ENCODE measurements around the gene TAF1A. TPM values are rescaled to one million over a fixed set of nuclear protein-coding genes. Genes with fewer than 3 reads are reported as not detected.

TAF1A gene
- total RNA-seq, 1 donor from 2014 or later: 2.5 TPM

- peaks cover 12% of the 10 kb centered on the region for H3K4me1 ChIP-seq
- no peaks in the 10 kb centered on the region for H3K9me3 ChIP-seq (replicated peaks)
- intact Hi-C loops (cut with micrococcal nuclease): no loop called here
- H3K4me3 ChIP-seq: no peak overlapping the region
- no peak overlapping the region for H3K27ac ChIP-seq (replicated peaks)
- DNase-seq: no peak
- no peaks in the 10 kb centered on the region for H3K36me3 ChIP-seq
- H3K27me3 ChIP-seq (ENCODE audit: low read depth): no peaks in the 10 kb centered on the region
- no peak for TF ChIP-seq CTCF (IDR thresholded peaks at IDR 0.05; ENCODE audit: borderline replicate concordance)
Observed at GRCh38 chr1:222594789-222595188, 5.1 kb upstream of the TAF1A start.

GRCh38 chr1:222592171-222592570 is 2.4 kb upstream of the TAF1A start:
- Histone ChIP-seq H3K4me1 (peaks cover 26% of the 10 kb centered on the region), H3K27ac (replicated peaks) (no peak overlapping the region), H3K36me3 (peaks cover 5% of the 10 kb centered on the region), H3K27me3 (ENCODE audit: low read depth) (no peaks in the 10 kb centered on the region), H3K9me3 (replicated peaks) (no peaks in the 10 kb centered on the region), H3K4me3 (no peak overlapping the region)
- DNase-seq: no peak
- TF ChIP-seq CTCF (IDR thresholded peaks at IDR 0.05; ENCODE audit: borderline replicate concordance): no peak
- intact Hi-C loops (cut with micrococcal nuclease): no loop called here

- H3K4me1 ChIP-seq: peaks cover 26% of the 10 kb centered on the region
- DNase-seq: no peak
- no peaks in the 10 kb centered on the region for H3K9me3 ChIP-seq (replicated peaks)
- no peak for TF ChIP-seq CTCF (IDR thresholded peaks at IDR 0.05; ENCODE audit: borderline replicate concordance)
- H3K27ac ChIP-seq (replicated peaks): no peak overlapping the region
- no peak overlapping the region for H3K4me3 ChIP-seq
- H3K36me3 ChIP-seq: peaks cover 23% of the 10 kb centered on the region
- no peaks in the 10 kb centered on the region for H3K27me3 ChIP-seq (ENCODE audit: low read depth)
- intact Hi-C loops (cut with micrococcal nuclease): no loop called here
Observed at GRCh38 chr1:222588135-222588534, 1.6 kb downstream of the TAF1A start.

- no peak for TF ChIP-seq CTCF (IDR thresholded peaks at IDR 0.05; ENCODE audit: borderline replicate concordance)
- peaks cover 30% of the 10 kb centered on the region for H3K36me3 ChIP-seq
- H3K27me3 ChIP-seq (ENCODE audit: low read depth): no peaks in the 10 kb centered on the region
- DNase-seq: no peak
- H3K27ac ChIP-seq (replicated peaks): no peak overlapping the region
- H3K9me3 ChIP-seq (replicated peaks): no peaks in the 10 kb centered on the region
- no peak overlapping the region for H3K4me3 ChIP-seq
- intact Hi-C loops (cut with micrococcal nuclease): no loop called here
- H3K4me1 ChIP-seq: peaks cover 34% of the 10 kb centered on the region
Observed at GRCh38 chr1:222586842-222587241, 2.9 kb downstream of the TAF1A start.

- peaks cover 10% of the 10 kb centered on the region for H3K4me1 ChIP-seq
- no peaks in the 10 kb centered on the region for H3K9me3 ChIP-seq (replicated peaks)
- peaks cover 38% of the 10 kb centered on the region for H3K36me3 ChIP-seq
- H3K4me3 ChIP-seq: no peak overlapping the region
- H3K27ac ChIP-seq (replicated peaks): no peak overlapping the region
- intact Hi-C loops (cut with micrococcal nuclease): no loop called here
- DNase-seq: no peak
- no peak for TF ChIP-seq CTCF (IDR thresholded peaks at IDR 0.05; ENCODE audit: borderline replicate concordance)
- H3K27me3 ChIP-seq (ENCODE audit: low read depth): no peaks in the 10 kb centered on the region
Observed at GRCh38 chr1:222583079-222583478, 6.7 kb downstream of the TAF1A start.
